Measurements from ENCODE around the gene C12orf42.

- TF ChIP-seq TAF1 (IDR thresholded peaks at IDR 0.05; ENCODE audit: borderline replicate concordance, low read depth, low read length): no peak
- no peak for TF ChIP-seq POLR2AphosphoS5 (IDR thresholded peaks at IDR 0.05; ENCODE audit: low read depth, low read length)
Observed at GRCh38 chr12:103515341-103515740, 19.6 kb upstream of the C12orf42 start.
